ENCODE data around the gene RBFOX2.
"Not testable (repeated sequence)": the region's sequence is repeated elsewhere in the genome, so short reads cannot be mapped to it uniquely, and the experiment has no call there.

The RBFOX2 gene

DNA sequence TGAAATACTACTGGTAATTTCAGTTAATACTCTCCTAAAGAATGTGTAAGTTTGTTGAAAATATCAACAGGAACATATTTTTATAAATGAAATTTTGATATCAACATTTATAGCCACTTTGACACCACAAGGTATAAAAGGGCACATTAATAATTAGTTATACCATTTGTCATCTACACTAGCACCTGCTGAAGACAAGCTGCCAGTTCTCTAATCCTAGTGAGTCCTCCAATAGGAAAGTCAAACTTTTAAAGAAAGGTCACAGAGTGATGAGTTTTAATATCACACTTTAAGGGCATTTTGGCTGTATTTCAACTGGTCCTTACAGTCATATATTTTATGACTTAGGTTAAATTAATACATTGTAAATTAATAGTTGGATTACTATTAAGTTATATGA lies 258.6 kb downstream of the RBFOX2 start:
- DNase-seq (ENCODE audit: low spot score): no peak

DNA sequence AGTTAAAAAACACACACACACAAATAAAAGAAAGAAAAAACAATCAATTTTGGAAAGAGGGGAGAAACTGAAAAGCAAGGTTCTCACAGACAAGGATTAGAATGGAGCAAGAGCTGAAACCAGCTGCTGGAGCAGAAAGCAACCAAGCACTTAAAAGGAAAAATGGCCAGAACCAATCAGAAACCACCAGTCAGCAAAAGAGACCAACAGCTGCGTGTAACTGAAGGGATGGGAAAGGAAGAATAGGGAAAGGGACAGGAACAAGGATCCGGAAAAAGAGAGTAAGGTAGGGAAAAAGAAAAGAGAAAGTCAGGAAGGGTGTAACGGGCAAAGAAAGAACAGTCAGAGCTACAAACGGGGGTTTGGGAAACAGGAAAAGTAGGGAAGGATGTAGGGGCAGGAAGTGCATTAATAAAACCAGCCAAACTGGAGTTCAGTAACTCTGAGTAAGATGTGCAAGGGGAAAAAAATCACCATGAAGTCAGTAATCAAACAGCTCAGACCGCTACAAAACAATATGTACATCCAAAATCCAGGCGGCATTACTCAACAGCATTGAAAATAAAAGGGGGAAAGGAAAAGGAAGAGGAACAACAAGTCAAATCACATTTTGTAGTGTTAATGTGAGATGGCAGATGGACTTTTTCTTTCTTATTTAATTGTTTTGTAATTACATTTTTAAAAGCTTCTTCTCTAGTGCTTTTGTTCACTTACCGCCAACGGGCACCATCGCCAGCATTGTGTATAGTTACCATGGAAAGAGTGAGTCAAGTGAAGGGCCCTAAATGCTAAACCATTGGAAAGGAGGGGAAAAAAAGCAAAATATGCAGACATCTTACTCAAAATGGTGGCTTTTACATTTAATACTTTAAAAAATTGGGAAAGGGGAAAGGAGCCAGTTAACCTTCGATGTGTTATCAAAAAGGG lies 261.7 kb downstream of the RBFOX2 start:
- DNase-seq (ENCODE audit: low spot score): no peak

DNA sequence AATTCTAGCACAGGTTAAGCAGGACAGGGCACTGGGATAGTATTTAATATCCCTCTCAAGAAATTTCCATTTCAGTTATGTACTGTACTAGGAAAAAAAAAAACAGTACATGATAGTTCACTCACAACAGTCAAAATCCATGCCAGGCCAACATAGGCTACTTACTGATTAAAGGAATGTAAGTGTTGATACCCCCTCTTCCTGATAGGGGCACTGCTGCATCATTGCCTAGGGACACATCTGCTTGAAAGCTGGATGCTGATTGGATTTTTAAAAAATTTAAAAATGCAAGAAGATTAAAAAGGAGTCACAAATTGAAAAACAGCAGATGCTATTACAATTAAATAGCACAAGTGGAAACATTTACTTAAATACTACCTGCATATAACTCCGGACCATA lies 267.6 kb downstream of the RBFOX2 start:
- DNase-seq (ENCODE audit: low spot score): no peak

DNA sequence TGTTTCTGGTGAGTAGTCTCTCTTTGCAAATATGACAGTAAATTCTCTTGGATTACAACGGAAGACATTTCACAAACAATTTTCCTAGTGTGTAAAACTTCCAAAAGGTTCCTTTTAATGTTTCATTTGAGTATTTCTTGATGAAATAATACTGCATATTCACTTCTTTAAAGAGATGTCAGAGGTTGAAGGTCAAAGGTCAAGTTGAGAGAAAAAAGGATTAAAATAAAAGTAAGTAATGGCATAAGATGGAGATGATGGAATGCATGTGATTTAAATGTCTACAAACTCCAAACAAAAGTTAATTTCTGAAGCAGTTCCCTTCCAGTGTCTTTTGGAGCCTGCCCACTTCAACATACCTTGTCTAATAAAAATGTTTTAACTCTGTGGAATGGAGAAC lies 270.2 kb downstream of the RBFOX2 start:
- DNase-seq (ENCODE audit: low spot score): no peak

DNA sequence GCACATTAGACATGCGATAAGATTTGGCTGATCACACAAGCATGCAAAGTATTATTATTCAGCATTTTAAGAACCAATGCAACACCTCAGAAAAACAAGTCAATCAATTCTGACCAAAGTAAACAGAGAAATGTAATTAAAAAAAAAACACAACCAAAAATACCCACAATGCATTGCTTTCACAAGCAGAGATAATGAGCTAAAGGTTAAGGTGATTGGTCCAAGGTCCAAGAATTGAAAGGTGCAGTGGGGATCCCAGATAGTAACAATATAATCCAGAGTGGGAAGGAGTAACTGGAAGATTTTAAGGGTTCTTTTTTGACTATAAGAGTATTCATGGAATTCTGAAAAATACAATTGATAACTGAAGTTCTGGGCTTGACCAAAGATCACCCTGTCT lies 271.9 kb downstream of the RBFOX2 start:
- DNase-seq (ENCODE audit: low spot score): no peak

- DNase-seq (ENCODE audit: low spot score): no peak
Observed at GRCh38 chr22:35754761-35755160, 273.9 kb downstream of the RBFOX2 start.

DNA sequence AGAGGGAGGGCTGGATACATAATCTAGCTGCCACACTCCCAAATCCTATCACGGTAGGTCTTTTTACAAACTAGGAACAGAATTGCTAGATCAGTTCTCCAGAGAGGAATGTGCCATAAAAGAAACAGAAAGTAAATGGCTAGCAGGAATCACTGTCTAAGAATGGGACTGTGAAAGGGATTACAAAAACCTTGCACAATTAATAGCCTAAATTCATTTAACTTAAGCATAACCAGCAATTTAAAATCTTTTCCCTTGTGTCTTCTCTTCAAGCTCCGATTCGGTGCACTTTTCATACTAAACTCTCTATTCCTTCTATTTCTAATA lies 275.8 kb downstream of the RBFOX2 start:
- no peak for DNase-seq (ENCODE audit: low spot score)

DNA sequence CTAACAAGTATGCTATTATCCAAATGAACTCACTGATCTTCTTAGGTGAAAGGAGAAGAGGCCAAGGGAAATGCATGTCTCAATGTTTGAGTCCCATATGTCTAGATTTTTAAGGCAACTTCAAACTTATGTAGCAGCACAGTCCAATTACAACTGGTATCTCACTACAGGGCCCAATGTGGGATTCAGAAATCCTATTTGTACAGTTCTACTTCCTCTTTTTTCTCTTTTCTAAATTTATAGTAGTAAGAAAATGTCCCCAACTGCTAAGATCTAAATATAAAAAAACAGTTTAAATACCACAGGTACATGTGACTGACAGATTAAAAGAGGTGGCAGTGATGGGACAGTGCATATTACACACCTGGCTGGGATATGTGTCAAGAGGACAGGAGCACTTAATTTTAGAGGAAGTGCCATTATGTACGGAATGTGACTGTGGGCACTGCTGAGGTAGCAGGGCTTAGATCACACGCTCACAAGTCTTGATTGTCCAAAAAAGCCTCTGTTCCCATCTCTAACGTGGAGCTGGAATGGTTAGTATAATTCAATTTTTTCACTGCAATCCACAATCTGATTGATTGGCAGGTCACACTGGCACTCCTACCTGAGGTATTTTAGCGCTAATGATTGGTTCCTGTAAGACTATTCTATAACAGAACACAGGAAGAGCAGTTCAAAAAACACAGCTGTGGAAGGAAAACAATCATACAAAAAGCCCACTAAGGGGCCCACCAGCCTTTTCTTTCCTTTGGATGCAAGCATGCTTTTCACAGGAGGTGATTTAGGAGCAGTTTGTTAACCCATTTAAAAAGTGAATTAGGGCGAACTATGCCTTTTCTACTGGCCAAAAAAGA lies 276.4 kb downstream of the RBFOX2 start:
- no peak for DNase-seq (ENCODE audit: low spot score)

DNA sequence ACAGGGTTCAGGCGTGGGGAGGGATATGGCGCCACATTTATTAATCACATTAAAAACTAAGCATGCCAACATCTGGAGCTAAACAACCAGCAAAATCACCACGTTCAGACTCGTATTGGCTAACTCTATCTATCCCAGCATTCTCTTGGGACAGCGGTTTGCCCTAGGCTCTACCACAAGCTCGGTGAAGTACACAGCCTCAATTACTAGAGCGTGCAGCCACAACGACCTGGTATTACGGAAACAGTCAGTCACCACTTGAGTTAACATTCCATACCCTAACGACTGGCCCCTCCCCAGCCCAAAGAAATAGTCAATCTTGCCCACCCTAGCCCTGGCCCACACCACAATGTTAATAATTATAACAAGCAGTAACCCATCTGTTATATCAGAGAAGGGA lies 278.8 kb downstream of the RBFOX2 start:
- DNase-seq (ENCODE audit: low spot score): no peak

- no peak for DNase-seq (ENCODE audit: low spot score)
Observed at GRCh38 chr22:35746946-35747703, 281.5 kb downstream of the RBFOX2 start.

DNA sequence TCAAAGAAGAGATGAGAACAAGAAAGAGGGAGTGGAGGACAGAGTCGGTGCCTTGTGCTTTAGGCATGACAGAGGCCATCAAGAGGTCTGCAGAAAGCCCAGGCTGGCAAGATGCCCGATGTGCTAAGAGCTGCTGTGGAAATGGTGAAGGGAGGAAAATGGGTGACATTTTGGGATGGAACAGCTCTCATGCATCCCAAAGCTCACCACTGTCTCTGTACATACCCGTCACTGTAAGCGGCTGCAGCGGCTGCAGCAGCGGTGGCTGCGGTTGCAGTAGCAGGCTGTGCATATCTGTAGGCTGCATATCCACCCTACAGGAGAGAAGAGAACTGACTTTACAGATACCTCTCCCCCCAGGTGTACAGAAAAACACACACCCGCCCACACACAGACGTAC lies 282.4 kb downstream of the RBFOX2 start:
- no peak for DNase-seq (ENCODE audit: low spot score)

GRCh38 chr22:35743326-35743860 lies 285.2 kb downstream of the RBFOX2 start:
- DNase-seq (ENCODE audit: low spot score): no peak

- no peak for DNase-seq (ENCODE audit: low spot score)
Observed at GRCh38 chr22:35742342-35743100, 286.1 kb downstream of the RBFOX2 start.

- DNase-seq (ENCODE audit: low spot score): no peak
Observed at GRCh38 chr22:35740616-35741015, 288.0 kb downstream of the RBFOX2 start.

DNA sequence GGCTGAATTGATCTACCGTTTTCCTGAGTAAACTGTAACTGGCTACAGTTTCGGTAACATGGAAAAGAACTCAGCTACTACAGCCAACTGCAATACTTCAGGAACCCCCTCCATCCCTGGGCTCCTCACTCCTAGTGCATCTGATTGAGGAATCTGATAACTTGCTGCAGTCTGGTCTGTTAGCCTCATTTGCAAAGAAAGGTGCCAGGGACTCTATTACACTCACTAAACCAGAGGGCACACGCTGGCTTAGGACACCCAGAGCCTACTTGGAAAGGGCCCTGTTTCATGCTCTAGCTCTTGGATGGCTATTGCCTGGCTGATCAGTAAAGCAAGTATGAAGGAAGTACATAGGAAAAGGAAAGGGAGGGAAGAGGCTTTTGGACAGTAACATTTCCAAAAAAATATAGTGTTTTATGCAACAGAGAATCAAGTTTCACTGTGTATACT lies 288.7 kb downstream of the RBFOX2 start:
- no peak for DNase-seq (ENCODE audit: low spot score)

DNA sequence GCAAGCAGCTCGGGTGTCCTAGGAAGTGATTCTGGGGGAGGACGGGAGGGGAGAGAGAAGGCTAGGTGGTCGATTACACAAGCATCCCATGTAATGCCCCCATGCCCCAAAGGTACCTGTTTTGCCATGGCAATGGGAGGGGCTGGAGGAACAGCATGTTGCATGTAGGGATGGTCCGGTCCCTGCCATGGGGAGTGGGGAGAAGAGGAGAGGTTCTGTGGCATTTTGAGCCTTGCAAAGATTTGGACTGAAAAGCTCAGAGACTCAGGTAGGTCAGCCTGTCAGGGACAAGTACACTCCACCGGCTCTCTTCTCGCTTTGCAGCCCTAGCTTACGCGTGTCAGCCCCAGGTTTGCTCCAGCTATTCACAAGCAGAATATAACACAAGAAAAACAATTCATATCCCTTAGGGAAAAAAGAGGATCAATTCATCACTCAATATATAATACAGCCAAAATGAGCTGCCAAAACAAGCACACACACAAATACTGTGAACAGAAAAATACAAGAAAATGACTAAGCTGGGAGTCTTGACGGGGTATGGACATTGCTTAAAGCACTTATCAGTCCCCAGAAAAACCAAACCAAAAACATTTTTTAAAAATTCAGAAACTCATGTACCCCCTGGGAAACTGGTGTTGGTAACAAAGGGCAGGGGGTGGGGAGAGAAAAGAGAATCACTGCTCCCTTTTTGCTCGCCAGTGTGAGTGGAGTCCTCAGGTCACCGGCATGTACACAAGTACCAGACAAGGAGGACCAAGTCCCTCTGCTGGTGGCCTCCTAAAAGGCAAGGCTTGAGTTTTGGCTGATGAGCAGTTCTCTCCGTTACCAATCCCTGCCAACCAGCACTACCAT lies 289.3 kb downstream of the RBFOX2 start:
- no peak for DNase-seq (ENCODE audit: low spot score)

- DNase-seq (ENCODE audit: low spot score): not testable (repeated sequence)
Observed at GRCh38 chr22:35737886-35738285, 290.7 kb downstream of the RBFOX2 start.

DNA sequence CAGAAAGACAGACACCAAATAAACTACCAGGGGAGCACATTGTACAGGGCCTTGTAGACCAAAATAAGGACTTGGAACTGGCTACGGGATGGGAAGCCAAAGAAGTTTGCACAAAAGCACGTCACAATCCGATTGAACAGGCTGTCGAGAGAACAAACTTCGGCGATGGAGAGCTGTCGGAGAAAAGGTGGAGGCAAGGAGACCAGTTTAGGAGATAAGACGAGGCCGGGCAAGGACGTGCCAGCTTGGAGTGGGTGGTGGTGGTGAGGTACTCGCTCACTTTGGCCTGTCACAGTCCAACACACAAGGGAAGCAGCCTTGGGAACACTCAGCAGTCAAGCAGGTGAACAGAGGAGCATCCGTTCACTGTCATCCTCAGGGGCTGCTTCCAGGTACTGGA lies 291.9 kb downstream of the RBFOX2 start:
- DNase-seq (ENCODE audit: low spot score): no peak

- DNase-seq (ENCODE audit: low spot score): no peak
Observed at GRCh38 chr22:35736166-35736565, 292.5 kb downstream of the RBFOX2 start.

DNA sequence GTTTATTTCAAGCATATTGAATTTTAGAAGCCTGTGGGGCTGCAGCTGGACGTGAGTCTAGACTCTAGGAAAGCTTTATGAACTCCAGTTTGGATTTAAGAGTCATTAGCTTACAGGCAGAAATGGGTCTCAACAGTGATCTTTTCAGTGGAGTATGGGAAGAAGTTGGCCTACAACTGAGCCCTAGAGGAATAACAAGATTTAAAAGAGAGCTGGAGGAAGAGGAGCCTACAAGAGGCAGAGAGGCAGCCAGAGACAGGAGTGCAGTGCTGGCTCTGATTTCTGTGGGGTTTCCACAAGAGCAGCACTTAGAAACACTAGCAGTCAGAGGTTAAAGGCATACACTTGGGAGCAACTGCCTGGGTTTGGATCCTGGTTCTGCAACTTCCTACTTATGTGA lies 293.1 kb downstream of the RBFOX2 start:
- DNase-seq (ENCODE audit: low spot score): no peak

GRCh38 chr22:35734517-35734827 lies 294.2 kb downstream of the RBFOX2 start:
- DNase-seq (ENCODE audit: low spot score): no peak
